ENCODE measurements around the gene RPAIN. TPM values are rescaled to one million over a fixed set of nuclear protein-coding genes. Genes with fewer than 3 reads are reported as not detected.

The RPAIN gene
- total and polyA plus RNA-seq, 2 of the 13 experiments (the other 11 are each of a cell fraction or from before 2014, with no cell fraction given), result 42.1 to 58.5 TPM

DNA sequence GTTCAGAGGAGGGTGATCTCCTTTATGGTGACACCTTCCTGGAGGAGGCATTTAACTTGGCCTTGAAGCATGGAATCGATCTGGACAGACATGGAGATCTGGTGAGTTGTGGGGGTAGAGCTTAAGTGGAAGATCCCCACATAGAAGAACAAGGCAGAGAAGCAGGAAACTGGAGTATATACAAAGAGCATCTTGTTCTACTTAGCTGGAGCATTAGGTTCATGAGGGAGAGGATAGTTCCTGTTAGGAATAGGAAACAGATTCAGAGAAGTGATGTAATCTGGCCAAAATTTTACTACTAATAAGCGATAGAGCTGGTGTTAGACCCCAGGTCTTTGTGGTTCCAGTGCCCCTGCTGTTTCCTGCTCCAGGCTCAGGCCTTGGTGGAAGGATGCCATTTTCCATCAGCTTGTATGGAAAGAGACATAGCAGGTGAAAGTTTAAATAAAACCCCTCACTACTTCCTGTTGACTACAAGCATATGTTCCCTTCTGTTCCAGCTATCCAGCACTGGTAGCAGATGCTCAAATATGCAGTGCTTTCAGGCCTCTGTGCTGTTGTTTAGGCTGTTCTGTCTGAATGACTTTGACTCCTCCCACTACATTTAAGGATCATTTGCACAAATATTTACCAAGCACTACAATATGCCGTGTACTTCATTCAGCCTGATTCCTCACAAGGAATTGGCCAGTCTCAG, 9.4 kb downstream of the RPAIN start:
- 88% methylated on average over 3 of the region's 3 CpGs for WGBS (ENCODE audit: low lambda C conversion rate)
- BruUV-seq (replicated peaks), result no TSS peak
- DNase-seq (ENCODE audit: low spot score), result no peak
- no peak for ATAC-seq
- no peaks in the 10 kb centered on the region for H3K27me3 ChIP-seq (ENCODE audit: control insufficient read depth in 1 of 2, insufficient read depth in 2 of 2, low read length in 2 of 2)
- no peak overlapping the region for H3K27ac ChIP-seq (ENCODE audit: extremely low read length, insufficient read depth, low read length)
- POLR2A ChIA-PET, result interaction anchor here (1.6 to 5.4 kb wide), 2 partner anchors 10 kb away, joined by 5 to 30 read pairs; partner anchors contain the start of genes C1QBP, NUP88 and RPAIN
- FAIRE-seq, result no peak
- H3K9me3 ChIP-seq (ENCODE audit: low read length), result no peaks in the 10 kb centered on the region
- peaks cover 13% of the 10 kb centered on the region for H3K4me1 ChIP-seq (ENCODE audit: insufficient read depth, low read length)
- no peak for TF ChIP-seq HNF4A (CRISPR knock-in tag; IDR thresholded peaks at IDR 0.05)
- no peak overlapping the region for H3K4me3 ChIP-seq (replicated peaks in 1 of 3; ENCODE audit: insufficient read depth in 1 of 3, low read depth in 2 of 3, low read length in 3 of 3)
- H3K36me3 ChIP-seq (replicated peaks in 1 of 2; ENCODE audit: control insufficient read depth in 1 of 2, insufficient read depth in 2 of 2, low read length in 2 of 2), result peaks cover 32 to 78% of the 10 kb centered on the region in 2 experiments
- H3K79me2 ChIP-seq (ENCODE audit: insufficient read depth, low read length), result peaks cover 5% of the 10 kb centered on the region
- H3K9ac ChIP-seq (ENCODE audit: insufficient read depth, low read depth, low read length), result no peak overlapping the region
- CTCF ChIA-PET (ENCODE audit: low intra/inter-chr PET ratio, low total read pairs), result no interaction called here
- no peak overlapping the region for H3K4me2 ChIP-seq (ENCODE audit: low read depth, low read length)
- H2AFZ ChIP-seq (ENCODE audit: low read length), result no peak overlapping the region
- H4K20me1 ChIP-seq (ENCODE audit: insufficient read depth, low read length), result no peaks in the 10 kb centered on the region; the same call in 1 of the 2 replicates
- in situ Hi-C loops (cut with HindIII; ENCODE audit: extremely low pct_ligation_motif_present, low pct_unique_long_range_greater_than_20kb) (no loop called here), intact Hi-C loops (cut with micrococcal nuclease; ENCODE audit: unreplicated experiment) (no loop called here)

DNA sequence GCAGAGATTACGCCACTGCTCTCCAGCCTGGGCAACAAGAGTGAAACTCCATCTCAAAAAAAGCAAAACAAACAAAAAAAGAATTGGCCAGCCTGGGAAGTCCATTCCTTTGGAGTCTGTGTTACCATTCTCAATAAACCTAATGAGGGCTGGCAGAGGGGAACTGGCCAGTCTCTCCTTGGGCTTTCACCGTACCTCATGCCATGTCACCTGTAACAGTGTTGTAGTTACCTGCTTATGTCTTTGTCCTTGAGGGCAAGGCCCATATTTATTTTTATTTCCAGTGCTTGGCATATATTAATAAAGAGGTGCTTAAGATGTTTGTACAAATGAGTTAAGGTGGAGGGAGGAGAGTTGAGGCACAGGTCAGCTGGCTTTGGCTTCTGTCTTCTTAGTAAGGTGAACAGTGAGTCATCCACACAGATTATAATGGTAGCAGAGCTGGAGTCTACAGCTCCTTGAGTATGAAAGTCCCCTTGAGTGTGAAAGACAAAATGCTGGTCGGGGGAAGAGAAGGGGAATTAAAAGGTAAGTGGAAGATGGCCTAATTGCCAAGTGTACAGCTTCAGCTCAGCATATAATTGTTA, 10.5 kb downstream of the RPAIN start:
- Histone ChIP-seq H3K9me3 (ENCODE audit: low read length) (no peaks in the 10 kb centered on the region), H3K27ac (ENCODE audit: extremely low read length, insufficient read depth, low read length) (no peak overlapping the region), H3K4me3 (replicated peaks in 1 of 3; ENCODE audit: insufficient read depth in 1 of 3, low read depth in 2 of 3, low read length in 3 of 3) (no peak overlapping the region), H3K4me1 (ENCODE audit: insufficient read depth, low read length) (peaks cover 13% of the 10 kb centered on the region), H2AFZ (ENCODE audit: low read length) (no peak overlapping the region), H3K36me3 (replicated peaks in 1 of 2; ENCODE audit: control insufficient read depth in 1 of 2, insufficient read depth in 2 of 2, low read length in 2 of 2) (peaks cover 34 to 78% of the 10 kb centered on the region in 2 experiments), H3K79me2 (ENCODE audit: insufficient read depth, low read length) (peaks cover 11% of the 10 kb centered on the region), H3K4me2 (ENCODE audit: low read depth, low read length) (no peak overlapping the region), H3K9ac (ENCODE audit: insufficient read depth, low read depth, low read length) (no peak overlapping the region), H4K20me1 (ENCODE audit: insufficient read depth, low read length) (peaks cover 3% of the 10 kb centered on the region; the same call in 1 of the 2 replicates), H3K27me3 (ENCODE audit: control insufficient read depth in 1 of 2, insufficient read depth in 2 of 2, low read length in 2 of 2) (no peaks in the 10 kb centered on the region)
- in situ Hi-C loops (cut with HindIII; ENCODE audit: extremely low pct_ligation_motif_present, low pct_unique_long_range_greater_than_20kb), result no loop called here
- ATAC-seq (no peak), DNase-seq (ENCODE audit: low spot score) (no peak), FAIRE-seq (no peak)
- intact Hi-C loops (cut with micrococcal nuclease; ENCODE audit: unreplicated experiment), result no loop called here
- 90% methylated on average over 3 of the region's 3 CpGs for WGBS (ENCODE audit: low lambda C conversion rate)
- POLR2A ChIA-PET, result interaction anchor here (1.6 to 5.4 kb wide), 2 partner anchors 9 to 11 kb away, joined by 5 to 30 read pairs; partner anchors contain the start of genes C1QBP, NUP88 and RPAIN
- BruUV-seq (replicated peaks), result no TSS peak
- CTCF ChIA-PET (ENCODE audit: low intra/inter-chr PET ratio, low total read pairs), result no interaction called here
- no peak for TF ChIP-seq KLF9 (CRISPR knock-in tag; IDR thresholded peaks at IDR 0.05; ENCODE audit: low read depth)
- TF ChIP-seq, protein P1, sequence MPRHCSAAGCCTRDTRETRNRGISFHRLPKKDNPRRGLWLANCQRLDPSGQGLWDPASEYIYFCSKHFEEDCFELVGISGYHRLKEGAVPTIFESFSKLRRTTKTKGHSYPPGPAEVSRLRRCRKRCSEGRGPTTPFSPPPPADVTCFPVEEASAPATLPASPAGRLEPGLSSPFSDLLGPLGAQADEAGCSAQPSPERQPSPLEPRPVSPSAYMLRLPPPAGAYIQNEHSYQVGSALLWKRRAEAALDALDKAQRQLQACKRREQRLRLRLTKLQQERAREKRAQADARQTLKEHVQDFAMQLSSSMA (CRISPR knock-in tag; IDR thresholded peaks at IDR 0.05), result no peak
- no peak for TF ChIP-seq SP5 (CRISPR knock-in tag; IDR thresholded peaks at IDR 0.05; ENCODE audit: borderline replicate concordance, low read depth)
- TF ChIP-seq, protein P2, sequence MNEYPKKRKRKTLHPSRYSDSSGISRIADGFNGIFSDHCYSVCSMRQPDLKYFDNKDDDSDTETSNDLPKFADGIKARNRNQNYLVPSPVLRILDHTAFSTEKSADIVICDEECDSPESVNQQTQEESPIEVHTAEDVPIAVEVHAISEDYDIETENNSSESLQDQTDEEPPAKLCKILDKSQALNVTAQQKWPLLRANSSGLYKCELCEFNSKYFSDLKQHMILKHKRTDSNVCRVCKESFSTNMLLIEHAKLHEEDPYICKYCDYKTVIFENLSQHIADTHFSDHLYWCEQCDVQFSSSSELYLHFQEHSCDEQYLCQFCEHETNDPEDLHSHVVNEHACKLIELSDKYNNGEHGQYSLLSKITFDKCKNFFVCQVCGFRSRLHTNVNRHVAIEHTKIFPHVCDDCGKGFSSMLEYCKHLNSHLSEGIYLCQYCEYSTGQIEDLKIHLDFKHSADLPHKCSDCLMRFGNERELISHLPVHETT (CRISPR knock-in tag; conservative IDR thresholded peaks at IDR 0.05), result no peak
- no peak for TF ChIP-seq HNF4G (IDR thresholded peaks at IDR 0.05; ENCODE audit: borderline replicate concordance, low read depth, low read length)
- no peak for TF ChIP-seq HNF4G (CRISPR knock-in tag; IDR thresholded peaks at IDR 0.05; ENCODE audit: borderline replicate concordance, low read depth)
- TF ChIP-seq, protein P3, sequence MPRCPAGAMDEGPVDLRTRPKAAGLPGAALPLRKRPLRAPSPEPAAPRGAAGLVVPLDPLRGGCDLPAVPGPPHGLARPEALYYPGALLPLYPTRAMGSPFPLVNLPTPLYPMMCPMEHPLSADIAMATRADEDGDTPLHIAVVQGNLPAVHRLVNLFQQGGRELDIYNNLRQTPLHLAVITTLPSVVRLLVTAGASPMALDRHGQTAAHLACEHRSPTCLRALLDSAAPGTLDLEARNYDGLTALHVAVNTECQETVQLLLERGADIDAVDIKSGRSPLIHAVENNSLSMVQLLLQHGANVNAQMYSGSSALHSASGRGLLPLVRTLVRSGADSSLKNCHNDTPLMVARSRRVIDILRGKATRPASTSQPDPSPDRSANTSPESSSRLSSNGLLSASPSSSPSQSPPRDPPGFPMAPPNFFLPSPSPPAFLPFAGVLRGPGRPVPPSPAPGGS (CRISPR knock-in tag; IDR thresholded peaks at IDR 0.05), result no peak
- no peak for TF ChIP-seq KMT2A (CRISPR knock-in tag; IDR thresholded peaks at IDR 0.05)
- no peak for TF ChIP-seq ZNF207 (IDR thresholded peaks at IDR 0.05; ENCODE audit: borderline replicate concordance)
- no peak for TF ChIP-seq STAT5B (CRISPR knock-in tag; IDR thresholded peaks at IDR 0.05)
- no peak for TF ChIP-seq CC2D1A (CRISPR knock-in tag; IDR thresholded peaks at IDR 0.05)
- no peak for TF ChIP-seq AGO1 (IDR thresholded peaks at IDR 0.05; ENCODE audit: low read depth, low read length, poor library complexity, severe bottlenecking)
- TF ChIP-seq ZNF180 (CRISPR knock-in tag; IDR thresholded peaks at IDR 0.05; ENCODE audit: borderline replicate concordance, low read depth), result no peak
- no peak for TF ChIP-seq TAF15 (IDR thresholded peaks at IDR 0.05; ENCODE audit: low read depth, low read length, poor library complexity, severe bottlenecking)
